Measurements from ENCODE around the gene SYNGR4.

DNA sequence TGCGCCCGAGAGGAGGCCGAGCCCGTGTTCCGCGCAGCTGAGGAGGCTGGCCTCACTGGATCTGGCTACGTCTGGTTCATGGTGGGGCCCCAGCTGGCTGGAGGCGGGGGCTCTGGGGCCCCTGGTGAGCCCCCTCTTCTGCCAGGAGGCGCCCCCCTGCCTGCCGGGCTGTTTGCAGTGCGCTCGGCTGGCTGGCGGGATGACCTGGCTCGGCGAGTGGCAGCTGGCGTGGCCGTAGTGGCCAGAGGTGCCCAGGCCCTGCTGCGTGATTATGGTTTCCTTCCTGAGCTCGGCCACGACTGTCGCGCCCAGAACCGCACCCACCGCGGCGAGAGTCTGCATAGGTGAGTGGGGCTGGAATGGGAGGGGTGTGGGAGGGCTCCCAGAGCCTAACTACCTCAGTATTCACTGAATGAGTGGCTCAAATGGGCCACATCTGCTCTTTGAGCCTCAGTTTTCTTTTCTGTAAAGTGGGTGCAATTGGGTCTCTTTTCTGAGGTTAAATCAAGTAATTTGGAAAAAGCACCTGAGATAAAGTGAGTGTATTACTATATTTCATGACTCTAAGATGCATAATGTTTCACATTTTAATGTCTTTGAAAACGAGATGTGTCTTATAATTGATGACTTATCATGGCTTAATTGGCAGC, 41.0 kb downstream of the SYNGR4 start:
- TF ChIP-seq, protein P1, sequence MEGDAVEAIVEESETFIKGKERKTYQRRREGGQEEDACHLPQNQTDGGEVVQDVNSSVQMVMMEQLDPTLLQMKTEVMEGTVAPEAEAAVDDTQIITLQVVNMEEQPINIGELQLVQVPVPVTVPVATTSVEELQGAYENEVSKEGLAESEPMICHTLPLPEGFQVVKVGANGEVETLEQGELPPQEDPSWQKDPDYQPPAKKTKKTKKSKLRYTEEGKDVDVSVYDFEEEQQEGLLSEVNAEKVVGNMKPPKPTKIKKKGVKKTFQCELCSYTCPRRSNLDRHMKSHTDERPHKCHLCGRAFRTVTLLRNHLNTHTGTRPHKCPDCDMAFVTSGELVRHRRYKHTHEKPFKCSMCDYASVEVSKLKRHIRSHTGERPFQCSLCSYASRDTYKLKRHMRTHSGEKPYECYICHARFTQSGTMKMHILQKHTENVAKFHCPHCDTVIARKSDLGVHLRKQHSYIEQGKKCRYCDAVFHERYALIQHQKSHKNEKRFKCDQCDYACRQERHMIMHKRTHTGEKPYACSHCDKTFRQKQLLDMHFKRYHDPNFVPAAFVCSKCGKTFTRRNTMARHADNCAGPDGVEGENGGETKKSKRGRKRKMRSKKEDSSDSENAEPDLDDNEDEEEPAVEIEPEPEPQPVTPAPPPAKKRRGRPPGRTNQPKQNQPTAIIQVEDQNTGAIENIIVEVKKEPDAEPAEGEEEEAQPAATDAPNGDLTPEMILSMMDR (optimal IDR thresholded peaks at IDR 0.05 in 1 of 3, IDR thresholded peaks at IDR 0.05 in 1 of 3, conservative IDR thresholded peaks at IDR 0.05 in 1 of 3; ENCODE audit: extremely low read depth in 1 of 3, insufficient read depth in 2 of 3, low read length in 3 of 3), result no peak
- TF ChIP-seq EZH2 (IDR thresholded peaks at IDR 0.05; ENCODE audit: low read length), result no peak

Data from keratinocyte (primary cell).